B cell (primary cell): ENCODE data around the gene FOXQ1.

Experiments
- CTCF ChIP-seq: fragments of 200-600 bp; IDR thresholded peaks from one replicate; pipeline ENCODE4 v1.8.0; 2022; ENCODE audit warnings: antibody characterized with exemption, mild to moderate bottlenecking
- EZH2 ChIP-seq: IDR thresholded peaks from 2 replicates; pipeline ENCODE4 v1.6.1; 2012; ENCODE audit warnings: borderline replicate concordance, low read depth, mild to moderate bottlenecking, moderate library complexity, low read length; ENCODE audit not compliant: insufficient read depth, poor library complexity, severe bottlenecking

- no peak for TF ChIP-seq CTCF
- TF ChIP-seq EZH2, result no peak
Observed at GRCh38 chr6:1314617-1315016, 2.7 kb downstream of the FOXQ1 start.
